T-helper 22 cell (primary cell): ENCODE data around the gene RAB7A.

Source experiments
- DNase-seq: peaks from one replicate; pipeline ENCODE4 v3.0.0-alpha.2; 2020; ENCODE audit warnings: low read depth

RAB7A gene

GRCh38 chr3:128726023-128727016 lies at the start of gene RAB7A:
TSS of gene RAB7A (plus strand) at chr3:128726183. CDS start at chr3:128795368, 69,185 bp downstream.
- DNase-seq: peak; percentile 95

- no peak for DNase-seq
Observed at GRCh38 chr3:128679338-128679737, 46.6 kb upstream of the RAB7A start.

GRCh38 chr3:128680603-128681368 lies 45.2 kb upstream of the RAB7A start:
- peak; percentile 92 for DNase-seq

GRCh38 chr3:128681369-128681829 lies 44.6 kb upstream of the RAB7A start:
- no peak for DNase-seq

- no peak for DNase-seq
Observed at GRCh38 chr3:128683957-128684356, 42.0 kb upstream of the RAB7A start.

- no peak for DNase-seq
Observed at GRCh38 chr3:128684986-128685726, 40.8 kb upstream of the RAB7A start.

GRCh38 chr3:128686465-128686864 lies 39.5 kb upstream of the RAB7A start:
- DNase-seq: no peak

GRCh38 chr3:128689060-128689459 lies 36.9 kb upstream of the RAB7A start:
- no peak for DNase-seq

- no peak for DNase-seq
Observed at GRCh38 chr3:128693696-128694095, 32.3 kb upstream of the RAB7A start.

GRCh38 chr3:128697341-128697740 lies 28.6 kb upstream of the RAB7A start:
- no peak for DNase-seq

GRCh38 chr3:128698211-128699047 lies 27.6 kb upstream of the RAB7A start:
- DNase-seq: no peak

- DNase-seq: no peak
Observed at GRCh38 chr3:128701342-128702212, 24.4 kb upstream of the RAB7A start.

GRCh38 chr3:128702391-128702790 lies 23.6 kb upstream of the RAB7A start:
- no peak for DNase-seq

GRCh38 chr3:128703561-128703960 lies 22.4 kb upstream of the RAB7A start:
- DNase-seq: no peak

GRCh38 chr3:128706086-128706615 lies 19.8 kb upstream of the RAB7A start:
- no peak for DNase-seq

- DNase-seq: no peak
Observed at GRCh38 chr3:128707928-128708494, 18.0 kb upstream of the RAB7A start.

GRCh38 chr3:128709038-128709437 lies 16.9 kb upstream of the RAB7A start:
- DNase-seq: no peak

GRCh38 chr3:128709506-128710210 lies 16.3 kb upstream of the RAB7A start:
- no peak for DNase-seq
